ENCODE results near the gene NOM1.

NOM1 gene

DNA sequence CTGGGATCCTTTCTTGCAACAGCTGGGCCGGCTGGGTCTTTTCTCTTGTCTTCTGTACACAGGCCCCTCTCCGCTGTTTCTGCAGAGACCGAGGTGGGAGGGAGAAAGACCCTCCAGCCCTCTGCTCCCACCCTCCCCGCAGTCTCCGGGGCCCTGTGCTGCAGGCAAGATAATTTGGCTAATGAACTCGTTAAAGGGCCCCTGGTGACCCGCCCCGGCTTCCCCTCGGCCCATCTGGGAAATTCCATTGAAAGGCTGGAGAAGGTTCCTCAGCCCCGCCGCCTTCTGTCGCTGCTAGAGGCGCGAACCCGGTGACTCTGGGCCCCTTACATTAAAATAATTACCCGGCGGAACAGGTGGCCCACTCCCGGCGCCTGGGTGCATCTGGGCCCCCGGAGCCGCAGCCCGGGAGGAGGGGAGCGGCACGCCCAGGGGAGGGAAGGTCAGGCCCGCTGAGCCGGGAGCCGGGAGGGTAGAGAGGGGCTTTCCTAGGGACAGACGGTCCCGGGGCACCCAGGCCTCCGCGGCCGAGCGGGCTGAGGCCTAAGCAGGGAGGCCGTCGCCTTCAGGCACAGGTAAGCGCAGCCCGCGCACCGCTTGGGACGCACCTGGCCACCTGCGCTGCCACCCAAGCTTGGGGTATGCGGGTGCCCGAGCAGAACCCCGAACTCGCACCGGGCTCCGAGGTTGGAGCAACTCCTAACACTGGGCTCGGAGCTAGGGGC lies 68.3 kb downstream of the NOM1 start:
- no peak for FAIRE-seq

- no peak for FAIRE-seq
Measured at GRCh38 chr7:157018328-157018996, 69.0 kb downstream of the NOM1 start.

GRCh38 chr7:157018997-157019608 lies 69.6 kb downstream of the NOM1 start:
- FAIRE-seq, result no peak

DNA sequence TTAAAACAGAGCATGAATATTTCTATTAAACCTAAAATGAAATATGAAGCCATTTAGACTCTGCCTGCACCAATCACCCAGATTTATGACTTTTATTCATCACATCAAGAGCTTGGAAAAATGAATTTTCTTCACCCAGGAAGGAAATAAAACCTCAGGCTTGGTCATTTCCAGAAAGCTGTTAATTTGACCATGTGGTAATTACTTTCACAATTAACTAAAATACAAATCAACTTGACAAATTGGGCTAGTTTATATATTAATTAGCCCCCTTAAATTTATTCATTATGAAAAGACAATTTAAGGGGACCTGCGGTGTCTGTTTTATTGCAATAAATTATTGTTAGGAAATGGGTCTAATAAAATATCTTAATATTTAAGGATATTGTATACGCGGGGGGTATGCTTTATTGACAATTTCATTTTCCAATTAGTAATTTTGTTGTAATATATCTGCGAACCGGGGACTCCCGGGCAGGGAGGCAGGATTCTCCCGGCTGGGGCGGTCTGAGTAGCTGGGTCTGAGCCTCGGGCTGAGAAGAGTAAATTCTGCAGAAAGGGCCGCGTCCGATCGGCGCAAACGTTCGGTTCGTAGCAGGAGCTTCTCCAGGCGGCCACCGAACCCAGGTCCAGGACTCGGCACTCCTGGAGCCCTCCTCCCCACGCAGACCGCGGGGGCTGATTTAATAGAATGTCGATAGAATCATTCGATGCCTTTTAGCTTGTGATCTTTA lies 70.4 kb downstream of the NOM1 start:
- FAIRE-seq, result no peak

DNA sequence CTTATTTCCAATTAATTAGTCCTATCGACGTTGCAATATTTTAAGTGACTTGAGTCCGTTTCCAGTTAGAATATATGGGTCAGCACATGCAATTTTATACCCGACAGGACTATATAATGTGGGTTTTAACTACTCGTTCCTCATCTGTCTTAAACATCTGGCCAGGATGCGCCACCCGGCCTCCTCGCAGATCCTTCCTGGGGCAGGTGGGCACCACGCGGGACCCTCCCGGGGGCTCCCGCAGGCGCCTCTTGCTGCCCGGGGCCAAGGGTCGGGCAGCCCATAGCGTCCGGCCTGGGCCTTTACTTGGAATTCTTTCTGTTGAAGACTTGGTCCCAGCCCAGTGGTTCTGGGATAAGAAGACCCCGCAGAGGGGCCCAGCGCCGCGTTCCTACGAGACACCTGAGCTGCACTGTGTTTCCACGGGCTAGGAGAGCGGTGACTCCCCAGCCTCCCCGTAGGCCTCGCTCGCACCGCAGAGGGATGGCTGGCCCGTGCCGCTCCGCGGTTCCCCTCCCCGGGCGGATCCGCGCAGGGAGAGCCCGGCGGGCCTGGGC lies 71.1 kb downstream of the NOM1 start:
- FAIRE-seq, result no peak

- no peak for FAIRE-seq
Measured at GRCh38 chr7:157021071-157021870, 71.8 kb downstream of the NOM1 start.

GRCh38 chr7:157021871-157022680 lies 72.6 kb downstream of the NOM1 start:
- no peak for FAIRE-seq
